ENCODE data around the gene ANKRD61. TPM values are rescaled to one million over a fixed set of nuclear protein-coding genes. Genes with fewer than 3 reads are reported as not detected.
"Not testable (repeated sequence)": the region's sequence is repeated elsewhere in the genome, so short reads cannot be mapped to it uniquely, and the experiment has no call there.

ANKRD61 gene
- total RNA-seq, 1 experiment from 2014 or later, result 0.26 TPM

DNA sequence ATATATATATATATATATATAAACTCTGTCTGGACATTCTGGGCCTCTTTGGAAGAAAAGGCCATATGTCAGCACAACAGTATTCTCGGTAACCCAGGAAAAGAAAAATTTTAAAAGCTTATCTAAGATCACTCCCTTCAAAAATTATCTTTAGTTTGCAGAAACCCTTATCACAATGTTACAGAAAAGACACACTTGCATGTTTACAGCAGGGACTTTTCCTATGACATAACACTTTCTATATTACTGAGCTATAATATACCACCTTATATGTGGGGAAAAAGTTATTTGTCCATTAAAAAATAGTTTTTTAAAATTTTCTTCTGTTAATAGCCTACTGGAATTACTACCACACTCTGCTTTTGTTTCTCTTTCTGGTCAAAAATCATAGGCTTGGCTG, 25.4 kb downstream of the ANKRD61 start:
- no TSS peak for BruUV-seq (replicated peaks)
- Histone ChIP-seq H3K4me1 (ENCODE audit: insufficient read depth, low read length) (0 out of 2 replicates have a peak, but pooled peaks cover 9% of the 10 kb centered on the region), H3K9me2 (replicated peaks; ENCODE audit: low read length) (no peaks in the 10 kb centered on the region), H3K79me2 (ENCODE audit: low read length) (peaks cover 48% of the 10 kb centered on the region), H3K36me3 (ENCODE audit: low read depth, low read length) (peaks cover 6% of the 10 kb centered on the region; the same call in 1 of the 2 replicates), H3K4me3 (ENCODE audit: low read length) (peak overlapping the region; percentile 82; the same call in 1 of the 2 replicates), H3K9me3 (ENCODE audit: low read length) (no peaks in the 10 kb centered on the region), H3K27me3 (ENCODE audit: low read length) (no peaks in the 10 kb centered on the region), H4K20me1 (ENCODE audit: low read length) (peaks cover 14% of the 10 kb centered on the region), H3F3A (ENCODE audit: low read length, unreplicated experiment) (no peaks in the 10 kb centered on the region), H3K27ac (ENCODE audit: low read length) (no peak overlapping the region), H3K9ac (ENCODE audit: low read length) (no peak overlapping the region), H3K4me2 (ENCODE audit: low read length) (peak overlapping the region; percentile 83; the same call in 1 of the 2 replicates), H2AFZ (ENCODE audit: low read length) (no peak overlapping the region)
- no peak for ATAC-seq
- no peak for DNase-seq
- no peak for TF ChIP-seq EZH2 (IDR thresholded peaks at IDR 0.05; ENCODE audit: low read length, unreplicated experiment)
- TF ChIP-seq CTCF (conservative IDR thresholded peaks at IDR 0.05; ENCODE audit: low read depth, low read length), result no peak
- no peak for TF ChIP-seq EZH2phosphoT487 (IDR thresholded peaks at IDR 0.05; ENCODE audit: borderline replicate concordance, low read length)
- POLR2A ChIA-PET (ENCODE audit: unreplicated experiment), result no interaction called here
- CTCF ChIA-PET, result no interaction called here
- intact Hi-C loops (cut with micrococcal nuclease), result no loop called here

DNA sequence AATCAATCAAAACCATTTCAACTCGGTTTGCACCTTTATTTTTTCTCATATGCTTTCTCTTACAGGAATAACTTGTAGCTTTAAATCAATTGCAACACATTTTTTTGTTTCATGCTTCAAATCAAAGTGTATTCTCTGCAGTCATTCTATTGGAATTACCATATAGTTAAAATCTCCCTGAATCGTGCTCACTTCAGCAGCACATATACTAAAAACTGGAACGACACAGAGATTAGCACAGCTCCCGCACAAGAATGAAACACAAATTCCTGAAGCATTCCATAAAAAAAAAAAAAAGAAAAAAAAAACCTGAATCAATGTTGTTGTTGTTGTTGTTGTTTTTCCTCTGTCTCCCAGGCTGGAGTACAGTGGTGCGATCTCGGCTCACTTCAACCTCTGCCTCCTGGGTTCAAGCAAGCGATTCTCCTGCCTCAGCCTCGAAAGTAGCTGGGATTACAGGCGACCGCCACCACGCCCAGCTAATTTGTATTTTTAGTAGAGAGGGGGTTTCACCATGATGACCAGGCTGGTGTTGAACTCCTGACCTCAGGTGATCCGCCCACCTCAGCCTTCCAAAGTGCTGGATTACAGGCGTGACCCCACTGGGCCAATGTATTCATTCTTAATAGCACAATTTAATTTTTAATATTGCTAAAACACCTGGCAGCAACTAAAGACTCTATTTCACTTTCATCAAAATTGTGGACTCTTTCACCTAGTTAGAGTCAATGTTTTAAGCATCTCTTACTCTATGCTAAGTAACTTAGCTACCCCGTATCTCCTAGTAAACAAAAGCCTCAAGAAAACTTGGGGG, 26.3 kb downstream of the ANKRD61 start:
- Histone ChIP-seq H3K4me1 (ENCODE audit: insufficient read depth, low read length) (0 out of 2 replicates have a peak, but pooled peaks cover 9% of the 10 kb centered on the region), H3K27me3 (ENCODE audit: low read length) (no peaks in the 10 kb centered on the region), H2AFZ (ENCODE audit: low read length) (no peak overlapping the region), H3K9me2 (replicated peaks; ENCODE audit: low read length) (no peaks in the 10 kb centered on the region), H3K9ac (ENCODE audit: low read length) (peak overlapping the region; percentile 88), H3K9me3 (ENCODE audit: low read length) (no peaks in the 10 kb centered on the region), H3K36me3 (ENCODE audit: low read depth, low read length) (peaks cover 6% of the 10 kb centered on the region; the same call in 1 of the 2 replicates), H3K4me2 (ENCODE audit: low read length) (peak overlapping the region; percentile 83), H3K27ac (ENCODE audit: low read length) (no peak overlapping the region), H3K79me2 (ENCODE audit: low read length) (peaks cover 48% of the 10 kb centered on the region), H3F3A (ENCODE audit: low read length, unreplicated experiment) (no peaks in the 10 kb centered on the region), H4K20me1 (ENCODE audit: low read length) (peaks cover 14% of the 10 kb centered on the region), H3K4me3 (ENCODE audit: low read length) (peak overlapping the region; percentile 82)
- ATAC-seq, result no peak
- POLR2A ChIA-PET (ENCODE audit: unreplicated experiment), result interaction anchor here (0.6 kb wide), 1 partner anchor 45 kb away, joined by 5 read pairs; no protein-coding TSS in a partner anchor
- no TSS peak for BruUV-seq (replicated peaks)
- CTCF ChIA-PET, result interaction anchor here (0.6 to 0.7 kb wide), 2 partner anchors 266 to 365 kb away, joined by 3 to 4 read pairs; no protein-coding TSS in a partner anchor
- intact Hi-C loops (cut with micrococcal nuclease), result no loop called here
- no peak for DNase-seq
- TF ChIP-seq EZH2phosphoT487 (IDR thresholded peaks at IDR 0.05; ENCODE audit: borderline replicate concordance, low read length) (no peak), CTCF (conservative IDR thresholded peaks at IDR 0.05; ENCODE audit: low read depth, low read length) (no peak), EZH2 (IDR thresholded peaks at IDR 0.05; ENCODE audit: low read length, unreplicated experiment) (no peak)

- ATAC-seq; H3K9me2 ChIP-seq (replicated peaks; ENCODE audit: low read length); DNase-seq; H3K9me3 ChIP-seq (ENCODE audit: low read length); H3K9ac ChIP-seq (ENCODE audit: low read length); BruUV-seq (replicated peaks); H3K4me3 ChIP-seq (ENCODE audit: low read length); H3K36me3 ChIP-seq (ENCODE audit: low read depth, low read length); H3K4me1 ChIP-seq (ENCODE audit: insufficient read depth, low read length); intact Hi-C loops (cut with micrococcal nuclease); H2AFZ ChIP-seq (ENCODE audit: low read length); H3K27me3 ChIP-seq (ENCODE audit: low read length); H3K27ac ChIP-seq (ENCODE audit: low read length); H3F3A ChIP-seq (ENCODE audit: low read length, unreplicated experiment); CTCF ChIA-PET; POLR2A ChIA-PET (ENCODE audit: unreplicated experiment); H3K4me2 ChIP-seq (ENCODE audit: low read length): not testable (repeated sequence)
- Histone ChIP-seq H4K20me1 (ENCODE audit: low read length) (peaks cover 14% of the 10 kb centered on the region), H3K79me2 (ENCODE audit: low read length) (peaks cover 39% of the 10 kb centered on the region)
Observed at GRCh38 chr7:6059941-6060340, 28.8 kb downstream of the ANKRD61 start.

Data from PC-3 (cell line).